ENCODE results near the gene ACMSD. TPM values are rescaled to one million over a fixed set of nuclear protein-coding genes. Genes with fewer than 3 reads are reported as not detected.
"Not testable (repeated sequence)": the region's sequence is repeated elsewhere in the genome, so short reads cannot be mapped to it uniquely, and the experiment has no call there.

Gene ACMSD
- total RNA-seq, 2 donors from 2014 or later: not detected

DNA sequence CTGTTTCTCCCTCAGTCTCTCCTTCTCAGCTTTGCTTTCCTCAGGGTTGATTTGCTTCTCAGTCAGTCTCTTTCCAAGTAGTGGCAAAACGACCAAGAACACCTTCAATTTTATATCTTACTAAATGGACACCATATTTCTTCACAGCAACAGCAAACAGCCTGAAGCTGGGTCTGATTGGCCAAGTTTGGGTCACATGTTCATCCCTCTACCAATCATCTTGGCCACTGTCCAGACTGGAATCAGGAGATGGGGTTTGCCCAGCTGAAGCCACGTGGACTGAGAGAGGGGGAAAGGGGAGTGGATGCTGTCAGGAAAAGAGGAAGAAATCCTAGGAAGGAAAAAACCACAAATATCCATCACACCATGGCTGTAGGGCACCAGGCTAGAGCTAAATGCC is 42.0 kb upstream of the ACMSD start:
- Histone ChIP-seq H3K9ac (ENCODE audit: low read depth in 2 of 2, low read length in 2 of 2) (no peak overlapping the region), H3K36me3 (no peaks in the 10 kb centered on the region), H3K4me3 (no peak overlapping the region), H3K9me3 (no peaks in the 10 kb centered on the region), H3K4me1 (no peaks in the 10 kb centered on the region), H3K27ac (no peak overlapping the region), H3K27me3 (no peaks in the 10 kb centered on the region)
- TF ChIP-seq, protein P1, sequence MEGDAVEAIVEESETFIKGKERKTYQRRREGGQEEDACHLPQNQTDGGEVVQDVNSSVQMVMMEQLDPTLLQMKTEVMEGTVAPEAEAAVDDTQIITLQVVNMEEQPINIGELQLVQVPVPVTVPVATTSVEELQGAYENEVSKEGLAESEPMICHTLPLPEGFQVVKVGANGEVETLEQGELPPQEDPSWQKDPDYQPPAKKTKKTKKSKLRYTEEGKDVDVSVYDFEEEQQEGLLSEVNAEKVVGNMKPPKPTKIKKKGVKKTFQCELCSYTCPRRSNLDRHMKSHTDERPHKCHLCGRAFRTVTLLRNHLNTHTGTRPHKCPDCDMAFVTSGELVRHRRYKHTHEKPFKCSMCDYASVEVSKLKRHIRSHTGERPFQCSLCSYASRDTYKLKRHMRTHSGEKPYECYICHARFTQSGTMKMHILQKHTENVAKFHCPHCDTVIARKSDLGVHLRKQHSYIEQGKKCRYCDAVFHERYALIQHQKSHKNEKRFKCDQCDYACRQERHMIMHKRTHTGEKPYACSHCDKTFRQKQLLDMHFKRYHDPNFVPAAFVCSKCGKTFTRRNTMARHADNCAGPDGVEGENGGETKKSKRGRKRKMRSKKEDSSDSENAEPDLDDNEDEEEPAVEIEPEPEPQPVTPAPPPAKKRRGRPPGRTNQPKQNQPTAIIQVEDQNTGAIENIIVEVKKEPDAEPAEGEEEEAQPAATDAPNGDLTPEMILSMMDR (IDR thresholded peaks at IDR 0.05): no peak
- no peak for DNase-seq
- intact Hi-C loops (cut with DNase I): no loop called here

DNA sequence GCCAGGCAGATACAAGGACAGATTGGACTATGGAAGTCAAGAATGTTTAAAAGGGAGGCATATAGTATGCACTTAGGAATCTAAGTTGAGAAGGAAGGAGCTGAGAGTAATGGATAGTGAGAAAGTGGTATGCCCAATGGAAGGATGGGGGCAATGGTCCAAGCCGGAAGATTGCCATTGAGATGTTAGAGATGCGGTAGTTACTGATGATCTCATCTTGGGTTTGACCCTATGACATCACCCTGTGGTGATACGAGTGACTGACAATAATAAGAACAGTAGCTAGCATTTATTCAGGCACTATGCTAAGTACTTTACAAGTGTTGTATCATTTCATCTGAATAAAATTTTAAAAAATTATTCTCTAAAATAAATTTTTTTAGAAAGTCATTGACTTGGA is 38.5 kb upstream of the ACMSD start:
- no peak for DNase-seq
- TF ChIP-seq, protein P1 (IDR thresholded peaks at IDR 0.05): no peak
- Histone ChIP-seq H3K27me3 (no peaks in the 10 kb centered on the region), H3K9ac (ENCODE audit: low read depth in 2 of 2, low read length in 2 of 2) (no peak overlapping the region), H3K27ac (no peak overlapping the region), H3K9me3 (no peaks in the 10 kb centered on the region), H3K4me3 (no peak overlapping the region), H3K36me3 (no peaks in the 10 kb centered on the region), H3K4me1 (no peaks in the 10 kb centered on the region)
- intact Hi-C loops (cut with DNase I): no loop called here

DNA sequence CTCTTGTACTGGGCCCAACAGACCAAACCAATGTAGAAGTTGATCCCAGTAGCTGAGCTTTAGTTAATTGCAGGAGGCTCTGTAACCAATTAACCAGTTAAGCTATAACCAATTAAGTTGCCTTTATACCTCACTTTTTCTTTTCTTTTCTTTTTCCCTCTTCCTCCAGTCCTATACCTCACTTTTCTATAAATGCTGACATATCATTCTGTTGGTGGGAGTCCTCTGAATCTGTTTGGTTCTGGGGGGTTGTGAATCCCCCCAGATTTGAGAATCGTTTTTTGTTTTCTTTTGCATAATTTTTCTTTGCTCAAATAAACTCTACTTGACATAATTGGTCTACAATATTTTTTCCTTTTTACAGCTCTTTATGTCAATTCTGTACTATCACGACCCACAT is 38.1 kb upstream of the ACMSD start:
- H3K4me3 ChIP-seq: no peak overlapping the region
- no peak overlapping the region for H3K9ac ChIP-seq (ENCODE audit: low read depth in 2 of 2, low read length in 2 of 2)
- TF ChIP-seq, protein P1 (IDR thresholded peaks at IDR 0.05): no peak
- no peak for DNase-seq
- intact Hi-C loops (cut with DNase I): no loop called here
- no peaks in the 10 kb centered on the region for H3K36me3 ChIP-seq
- H3K27ac ChIP-seq: no peak overlapping the region
- H3K9me3 ChIP-seq: no peaks in the 10 kb centered on the region
- no peaks in the 10 kb centered on the region for H3K27me3 ChIP-seq
- H3K4me1 ChIP-seq: no peaks in the 10 kb centered on the region

DNA sequence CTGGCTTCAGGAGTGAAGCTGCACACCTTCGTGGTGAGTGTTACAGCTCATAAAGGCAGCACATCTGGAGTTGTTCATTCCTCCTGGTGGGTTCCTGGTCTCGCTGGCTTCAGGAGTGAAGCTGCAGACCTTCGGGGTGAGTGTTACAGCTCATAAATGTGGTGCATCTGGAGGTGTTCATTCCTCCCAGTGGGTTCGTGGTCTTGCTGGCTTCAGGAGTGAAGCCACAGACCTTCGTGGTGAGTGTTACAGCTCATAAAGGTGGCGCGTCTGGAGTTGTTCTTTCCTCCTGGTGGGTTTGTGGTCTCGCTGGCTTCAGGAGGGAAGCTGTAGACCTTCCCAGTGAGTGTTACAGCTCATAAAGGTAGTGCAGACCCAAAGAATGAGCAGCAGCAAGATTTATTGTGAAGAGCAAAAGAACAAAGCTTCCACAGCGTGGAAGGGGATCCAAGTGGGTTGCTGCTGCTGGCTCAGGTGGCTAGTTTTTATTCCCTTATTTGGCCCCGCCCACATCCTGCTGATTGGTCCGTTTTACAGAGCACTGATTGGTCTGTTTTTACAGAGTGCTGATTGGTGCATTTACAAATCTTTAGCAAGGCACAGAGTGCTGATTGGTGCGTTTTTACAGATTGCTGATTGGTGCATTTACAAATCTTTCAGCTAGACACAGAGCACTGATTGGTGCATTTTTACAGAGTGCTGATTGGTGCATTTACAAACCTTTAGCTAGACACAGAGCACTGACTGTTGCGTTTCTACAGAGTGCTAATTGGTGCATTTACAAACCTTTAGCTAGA is 34.6 kb upstream of the ACMSD start:
- H3K36me3 ChIP-seq; H3K9ac ChIP-seq (ENCODE audit: low read depth in 2 of 2, low read length in 2 of 2); DNase-seq; H3K9me3 ChIP-seq; H3K4me3 ChIP-seq; H3K27ac ChIP-seq; H3K27me3 ChIP-seq; intact Hi-C loops (cut with DNase I); H3K4me1 ChIP-seq: not testable (repeated sequence)

DNA sequence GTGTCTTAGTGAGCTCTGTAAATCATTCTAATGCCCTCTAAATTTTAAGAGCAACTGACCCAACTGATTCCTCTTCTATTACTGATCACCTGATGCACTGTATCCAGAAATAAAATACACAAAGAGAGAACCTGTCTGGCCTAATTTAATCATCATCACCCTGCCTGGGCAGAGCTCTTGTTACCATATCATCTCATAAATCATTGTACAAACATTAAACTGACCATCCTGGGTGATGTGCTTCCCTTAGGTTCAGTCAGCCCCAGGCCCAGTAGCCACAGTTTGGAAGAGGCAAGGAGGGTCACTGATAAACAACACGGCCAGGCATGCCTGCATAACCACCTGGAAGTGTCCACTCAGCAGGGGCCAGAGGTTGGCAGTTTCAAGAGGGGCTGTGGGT is 22.7 kb upstream of the ACMSD start:
- H3K4me1 ChIP-seq: no peaks in the 10 kb centered on the region
- no peak overlapping the region for H3K4me3 ChIP-seq
- intact Hi-C loops (cut with DNase I): no loop called here
- H3K9ac ChIP-seq (ENCODE audit: low read depth in 2 of 2, low read length in 2 of 2): no peak overlapping the region
- no peak overlapping the region for H3K27ac ChIP-seq
- H3K9me3 ChIP-seq: no peaks in the 10 kb centered on the region
- no peak for DNase-seq
- H3K27me3 ChIP-seq: no peaks in the 10 kb centered on the region
- no peaks in the 10 kb centered on the region for H3K36me3 ChIP-seq
- TF ChIP-seq, protein P1 (IDR thresholded peaks at IDR 0.05): no peak

DNA sequence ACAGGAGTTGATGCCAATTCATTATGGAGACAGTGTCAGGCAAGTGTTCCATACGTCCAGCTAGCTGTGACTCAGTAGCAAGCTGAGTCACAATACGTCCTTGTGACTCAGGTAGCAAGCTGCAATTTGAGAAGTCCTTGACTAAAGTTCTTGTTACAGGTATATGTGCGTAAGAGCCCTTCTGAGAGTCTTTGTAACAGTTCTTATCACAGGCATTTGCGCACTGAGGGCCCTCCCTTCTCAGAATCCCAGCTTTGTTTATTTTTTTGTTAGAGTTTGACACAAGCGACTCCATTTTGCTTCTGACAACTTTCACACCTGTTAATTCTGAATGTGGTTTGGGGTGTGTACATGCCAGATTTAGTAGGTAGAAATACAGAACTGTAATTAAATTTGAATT is 20.1 kb upstream of the ACMSD start:
- intact Hi-C loops (cut with DNase I): no loop called here
- no peak for DNase-seq

More for the DNA sequence above, 20.1 kb upstream of the ACMSD start:
- Histone ChIP-seq H3K4me3 (no peak overlapping the region), H3K27ac (no peak overlapping the region), H3K9ac (ENCODE audit: low read depth in 2 of 2, low read length in 2 of 2) (no peak overlapping the region), H3K9me3 (no peaks in the 10 kb centered on the region), H3K36me3 (no peaks in the 10 kb centered on the region), H3K4me1 (no peaks in the 10 kb centered on the region), H3K27me3 (no peaks in the 10 kb centered on the region)
- TF ChIP-seq, protein P1 (IDR thresholded peaks at IDR 0.05): no peak
